Stromal cell of bone marrow (primary cell): Measurements from ENCODE around the gene GPR153.
"Not testable (repeated sequence)": the region's sequence is repeated elsewhere in the genome, so short reads cannot be mapped to it uniquely, and the experiment has no call there.

Source experiments
- DNase-seq: peaks from one replicate; pipeline ENCODE4 v3.0.0-alpha.2; 2012; ENCODE audit warnings: low read depth

GPR153 gene

DNA sequence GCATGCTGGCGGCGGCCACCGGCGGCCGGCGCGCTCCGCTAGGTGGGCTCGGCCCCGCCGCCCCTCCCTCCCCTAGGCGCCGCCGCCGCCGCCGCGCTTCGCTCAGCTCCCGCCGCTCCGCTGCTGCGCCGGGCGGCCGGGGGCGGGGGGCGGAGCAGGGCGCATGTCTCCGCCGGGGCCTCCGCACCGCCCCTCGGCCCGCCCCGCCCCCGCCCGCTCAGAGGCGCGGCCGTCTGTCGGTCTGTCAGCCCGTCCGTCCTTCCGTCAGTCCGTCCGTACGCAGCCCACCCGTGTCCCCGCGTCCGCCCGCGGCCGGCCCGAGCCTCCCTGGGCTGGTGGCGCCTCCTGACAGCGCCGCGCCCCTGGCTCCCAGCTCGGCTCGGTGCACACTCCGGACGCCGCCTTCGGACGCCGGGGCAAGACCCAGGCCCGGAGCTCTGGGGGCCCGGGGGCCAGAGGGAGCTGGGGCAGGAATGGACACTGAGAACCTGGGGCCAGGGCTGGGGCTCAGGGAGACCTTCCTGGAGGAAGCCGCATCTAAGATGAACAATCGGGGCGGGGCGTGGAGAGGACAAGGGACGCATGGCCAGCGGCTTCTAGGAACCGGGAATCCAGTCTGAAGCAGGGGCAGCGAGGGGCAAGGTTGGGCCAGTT is at the start of gene GPR153:
GPR153 (minus strand) TSS at position 138 of the 654 bp plus-strand sequence. CDS start 6,193 bp downstream, outside the sequence.
- DNase-seq, result no peak

- DNase-seq, result no peak
Measured at GRCh38 chr1:6310116-6310848, 49.4 kb upstream of the GPR153 start.

- DNase-seq, result no peak
Measured at GRCh38 chr1:6309564-6309963, 48.7 kb upstream of the GPR153 start.

GRCh38 chr1:6308449-6308848 is 47.6 kb upstream of the GPR153 start:
- DNase-seq, result no peak

DNA sequence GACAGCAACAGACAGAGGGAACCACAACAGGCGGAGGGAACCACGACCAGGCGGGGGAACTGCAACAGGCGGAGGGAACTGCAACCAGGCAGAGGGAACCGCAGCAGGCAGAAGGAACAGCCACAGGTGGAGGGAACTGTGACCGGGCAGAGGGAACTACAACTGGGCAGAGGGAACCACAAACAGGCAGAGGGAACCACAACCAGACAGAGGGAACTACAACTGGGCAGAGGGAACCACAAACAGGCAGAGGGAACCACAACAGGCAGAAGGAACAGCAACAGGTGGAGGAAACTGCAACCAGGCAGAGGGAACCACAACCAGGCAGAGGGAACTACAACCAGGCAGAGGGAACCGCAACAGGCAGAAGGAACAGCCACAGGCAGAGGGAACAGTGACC is 46.8 kb upstream of the GPR153 start:
- not testable (repeated sequence) for DNase-seq

DNA sequence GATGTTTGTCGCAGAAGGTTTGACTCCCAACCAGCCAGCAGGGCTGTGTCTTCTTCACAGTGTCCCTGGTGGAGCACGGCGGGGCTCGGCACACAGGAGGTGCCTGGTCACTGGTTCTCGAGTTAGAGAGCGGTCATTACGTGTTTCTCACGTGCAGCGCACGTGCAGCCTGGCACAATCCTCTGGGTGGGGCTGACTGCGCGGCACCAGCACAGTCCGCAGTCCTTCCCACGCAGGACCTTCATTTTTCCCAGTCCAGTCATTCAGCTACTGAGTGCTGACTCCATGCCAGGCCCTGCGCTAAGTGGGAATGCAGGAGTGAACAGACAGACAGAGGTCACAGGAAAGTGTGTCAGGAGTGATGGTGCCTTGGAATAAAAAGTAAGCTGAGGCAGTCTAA is 46.2 kb upstream of the GPR153 start:
- no peak for DNase-seq

- DNase-seq, result no peak
Measured at GRCh38 chr1:6303397-6304012, 42.6 kb upstream of the GPR153 start.

DNA sequence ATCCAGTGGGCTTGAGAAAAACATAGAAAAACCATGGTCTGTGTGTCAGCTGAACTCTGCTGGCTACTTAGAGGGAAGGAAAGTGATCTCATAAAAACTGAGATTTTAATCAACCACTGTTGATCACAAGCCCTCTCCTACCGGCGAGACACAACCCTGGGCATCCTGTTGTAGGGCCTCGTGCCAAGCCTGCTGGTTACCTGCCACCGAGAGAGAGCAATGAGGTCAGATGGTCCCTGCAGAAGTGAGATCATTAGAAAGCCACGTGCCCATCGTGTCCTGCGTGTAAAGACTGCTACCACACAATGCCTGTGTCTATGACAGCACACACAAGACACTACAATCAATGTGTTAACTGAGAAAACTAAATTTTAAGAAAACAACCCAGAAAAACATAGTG is 41.7 kb upstream of the GPR153 start:
- no peak for DNase-seq

DNA sequence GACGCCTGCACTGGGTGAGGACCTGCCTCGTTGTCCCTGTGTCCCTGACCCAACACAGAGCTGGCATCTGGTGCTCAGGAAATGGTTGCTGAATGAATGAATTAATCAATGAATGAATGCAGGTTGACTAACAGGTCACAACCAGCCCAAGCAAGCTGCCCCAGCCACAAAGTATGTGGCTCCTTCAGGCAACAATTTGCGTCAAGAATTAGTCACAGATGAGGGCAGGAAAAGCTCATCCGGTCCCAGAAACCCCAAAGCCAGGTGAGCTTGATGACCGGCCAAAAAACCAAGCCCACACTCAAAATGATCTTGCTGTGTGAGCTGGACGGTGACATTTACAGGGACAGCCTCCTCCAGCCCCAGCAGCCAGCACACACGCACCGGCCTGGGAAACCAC is 40.6 kb upstream of the GPR153 start:
- DNase-seq, result no peak

DNA sequence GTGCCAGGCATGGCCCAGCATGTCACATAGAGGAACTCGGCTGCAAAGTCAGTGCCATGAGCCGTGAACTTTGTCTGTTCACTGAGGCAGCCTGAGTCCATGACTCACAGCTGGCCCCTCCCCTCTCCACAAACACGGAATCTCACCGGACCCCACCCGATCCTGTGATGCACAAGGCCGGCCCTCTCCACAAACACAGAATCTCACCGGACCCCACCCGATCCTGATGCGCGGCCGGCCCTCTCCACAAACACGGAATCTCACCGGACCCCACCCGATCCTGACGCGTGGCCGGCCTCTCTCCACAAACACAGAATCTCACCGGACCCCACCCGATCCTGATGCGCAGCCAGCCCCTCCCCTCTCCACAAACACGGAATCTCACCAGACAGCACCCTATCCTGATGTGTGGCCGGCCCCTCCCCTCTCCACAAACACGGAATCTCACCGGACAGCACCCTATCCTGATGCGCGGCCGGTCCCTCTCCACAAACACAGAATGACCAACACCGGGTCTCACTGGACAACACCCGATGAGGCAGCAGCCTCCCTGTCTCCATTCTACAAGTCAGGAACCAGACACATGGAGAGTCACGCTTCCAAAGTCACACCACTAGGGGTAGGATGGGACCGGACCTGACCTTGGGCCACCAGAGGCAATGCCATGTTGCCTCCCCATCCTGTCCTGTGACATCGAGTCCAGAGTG is 39.6 kb upstream of the GPR153 start:
- no peak for DNase-seq

DNA sequence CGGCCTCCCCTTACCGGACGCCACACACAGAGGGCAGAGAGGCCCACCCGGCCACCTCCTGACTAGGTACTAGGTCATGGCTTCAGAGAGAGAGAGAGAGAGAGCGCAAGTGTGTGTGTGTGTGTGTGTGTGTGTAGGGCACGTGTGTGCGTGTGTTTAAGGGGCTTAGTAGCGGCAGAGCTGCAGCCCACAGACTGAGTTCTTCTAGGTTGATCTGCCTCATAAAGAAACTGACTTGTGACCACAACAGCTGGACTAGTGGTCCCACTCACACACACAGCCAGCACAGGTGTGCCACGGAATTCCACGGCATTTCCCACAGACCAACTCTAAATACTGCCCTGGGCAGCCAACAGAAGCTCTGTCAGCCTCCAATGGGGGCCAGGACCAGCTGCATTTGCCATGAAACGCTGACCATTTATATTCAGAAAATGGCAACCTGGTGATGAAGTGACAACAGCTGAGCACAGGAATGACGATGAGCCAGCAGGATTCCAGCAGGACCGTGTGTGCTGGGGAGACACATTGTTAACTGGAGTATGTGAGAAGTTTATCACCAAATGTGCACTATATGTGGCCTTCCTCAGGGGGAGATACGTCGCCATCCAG is 38.8 kb upstream of the GPR153 start:
- no peak for DNase-seq

- no peak for DNase-seq
Measured at GRCh38 chr1:6298940-6299465, 38.1 kb upstream of the GPR153 start.

DNA sequence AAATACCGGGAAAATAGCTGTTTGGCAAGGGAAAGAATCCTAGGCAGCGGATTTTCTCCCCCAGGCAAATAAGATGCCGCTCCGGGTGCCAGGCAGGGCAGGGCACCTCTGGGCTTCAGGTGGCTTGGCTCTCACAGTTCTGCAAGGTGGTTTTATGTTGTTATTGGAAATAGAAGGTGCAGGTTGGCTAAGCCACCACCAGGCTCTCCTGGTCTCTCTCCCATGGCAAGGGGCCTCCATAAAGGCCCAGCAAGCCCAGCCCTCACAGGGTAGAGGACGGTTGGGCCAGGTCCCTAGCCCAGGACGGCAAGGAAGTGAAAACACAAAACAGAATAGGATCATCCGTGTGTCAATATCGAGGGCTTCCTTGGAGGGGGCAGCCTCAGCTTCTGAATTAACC is 37.6 kb upstream of the GPR153 start:
- DNase-seq, result no peak

GRCh38 chr1:6295910-6296309 is 35.0 kb upstream of the GPR153 start:
- DNase-seq, result no peak

- DNase-seq, result no peak
Measured at GRCh38 chr1:6294890-6295556, 34.1 kb upstream of the GPR153 start.

GRCh38 chr1:6294080-6294889 is 33.4 kb upstream of the GPR153 start:
- DNase-seq, result no peak

DNA sequence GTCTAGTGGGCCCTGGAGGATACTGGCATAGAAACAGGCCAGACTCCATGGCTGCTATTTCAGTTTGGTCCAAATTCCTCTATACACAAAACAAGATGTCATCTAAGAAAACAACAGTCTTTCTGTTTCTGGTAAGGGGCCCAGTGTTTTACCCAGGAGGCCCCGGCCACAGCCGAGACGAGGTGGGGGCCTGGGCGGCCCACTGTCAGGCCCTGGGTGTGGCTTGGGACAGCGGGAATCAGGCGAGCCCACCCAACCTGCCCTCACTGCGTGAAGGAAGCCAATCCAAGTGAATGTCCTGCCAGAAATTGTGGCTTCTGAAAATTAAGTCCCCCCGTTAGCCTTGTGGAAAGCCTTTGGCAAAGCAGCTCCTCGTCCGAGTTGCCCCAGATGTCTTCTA is 31.2 kb upstream of the GPR153 start:
- no peak for DNase-seq

GRCh38 chr1:6288665-6289064 is 27.8 kb upstream of the GPR153 start:
- DNase-seq, result no peak

- no peak for DNase-seq
Measured at GRCh38 chr1:6288026-6288425, 27.1 kb upstream of the GPR153 start.

- DNase-seq, result peak; percentile 52
Measured at GRCh38 chr1:6287431-6287886, 26.6 kb upstream of the GPR153 start.

DNA sequence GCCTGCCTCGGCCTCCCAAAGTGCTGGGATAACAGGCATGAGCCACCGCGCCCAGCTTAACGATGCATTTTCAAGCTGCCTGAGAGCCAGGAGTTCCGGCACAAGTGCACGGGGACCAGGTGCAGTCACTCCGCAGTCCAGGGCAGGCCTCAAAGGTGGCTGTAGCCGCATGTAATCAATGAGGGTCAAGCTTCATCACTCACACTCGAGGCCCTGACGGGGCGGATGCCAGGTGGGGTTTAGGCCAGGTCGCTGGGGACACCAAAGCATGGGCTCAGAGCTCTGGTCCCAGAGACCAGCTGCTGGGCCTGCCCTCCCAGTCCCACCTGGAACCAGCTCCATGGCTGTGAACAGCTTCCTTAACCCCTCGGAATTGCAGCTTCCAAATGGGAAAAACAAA is 26.1 kb upstream of the GPR153 start:
- DNase-seq, result no peak
